ENCODE results near the gene RWDD3. TPM values are rescaled to one million over a fixed set of nuclear protein-coding genes. Genes with fewer than 3 reads are reported as not detected.

Gene RWDD3
- total and polyA plus RNA-seq, 2 donors (not counting 3 experiments of a cell fraction or from before 2014, with no cell fraction given) = 9.3 to 12.1 TPM

- H3K27ac ChIP-seq (ENCODE audit: insufficient read depth, low read depth, low read length) = no peak overlapping the region
- ChIA-PET POLR2A (no interaction called here), CTCF (no interaction called here)
- no TSS peak for BruUV-seq (replicated peaks)
- no peak overlapping the region for H3K4me2 ChIP-seq (ENCODE audit: insufficient read depth, low read length)
- intact Hi-C loops (cut with micrococcal nuclease) (loop anchor here (10.0 kb wide), 1 partner anchor 116 kb away; the partner anchor contains the start of gene TLCD4), dilution Hi-C loops (cut with MboI; ENCODE audit: extremely low pct_ligation_motif_present, low sequenced_read_pairs) (no loop called here)
- no peaks in the 10 kb centered on the region for H3K9me1 ChIP-seq (replicated peaks; ENCODE audit: control insufficient read depth, extremely low read depth, insufficient read depth, low read length)
- no peak overlapping the region for H3K9ac ChIP-seq (replicated peaks; ENCODE audit: extremely low read depth, insufficient read depth, low read length)
- H3K4me1 ChIP-seq (ENCODE audit: control insufficient read depth, extremely low read depth, insufficient read depth, low read length) = peaks cover 8% of the 10 kb centered on the region
- no peak for TF ChIP-seq CTCF (IDR thresholded peaks at IDR 0.05; ENCODE audit: extremely low read depth in 1 of 2, insufficient read depth in 1 of 2, low read depth in 1 of 2, low read length in 2 of 2)
- TF ChIP-seq POLR2A (IDR thresholded peaks at IDR 0.05; ENCODE audit: low read depth, low read length) = no peak
- TF ChIP-seq EZH2 (IDR thresholded peaks at IDR 0.05; ENCODE audit: borderline replicate concordance, low read depth, low read length, severe bottlenecking) = no peak
- no peak for TF ChIP-seq FOS (IDR thresholded peaks at IDR 0.05; ENCODE audit: borderline replicate concordance, insufficient read depth, low read length)
- TF ChIP-seq GATA2 (IDR thresholded peaks at IDR 0.05; ENCODE audit: insufficient read depth, insufficient read length, low read depth, low read length) = no peak
- no peak for TF ChIP-seq JUN (IDR thresholded peaks at IDR 0.05; ENCODE audit: borderline replicate concordance, insufficient read depth, insufficient read length, low read depth)
- no peak for TF ChIP-seq MYC (IDR thresholded peaks at IDR 0.05; ENCODE audit: low read depth, low read length)
- no peak for TF ChIP-seq POLR2AphosphoS5 (IDR thresholded peaks at IDR 0.05; ENCODE audit: insufficient read depth, low read depth, low read length)
- TF ChIP-seq MAX (IDR thresholded peaks at IDR 0.05; ENCODE audit: insufficient read depth, insufficient read length) = no peak
- H4K20me1 ChIP-seq (replicated peaks; ENCODE audit: control insufficient read depth, extremely low read depth, insufficient read depth, low read length) = no peaks in the 10 kb centered on the region
- no peak overlapping the region for H3K4me3 ChIP-seq (replicated peaks in 1 of 3; ENCODE audit: insufficient read depth in 1 of 3, low read depth in 1 of 3, low read length in 3 of 3)
- no peak overlapping the region for H2AFZ ChIP-seq (ENCODE audit: low read depth, low read length)
- no peaks in the 10 kb centered on the region for H3K9me3 ChIP-seq (replicated peaks; ENCODE audit: control insufficient read depth, insufficient read depth, low read length)
- no peaks in the 10 kb centered on the region for H3K36me3 ChIP-seq (ENCODE audit: control insufficient read depth in 2 of 2, extremely low read depth in 1 of 2, insufficient read depth in 2 of 2, low read length in 2 of 2)
- peaks cover 2% of the 10 kb centered on the region for H3K79me2 ChIP-seq (ENCODE audit: control insufficient read depth, insufficient read depth, low read length)
- FAIRE-seq (no peak), DNase-seq (ENCODE audit: low read depth, low spot score) (no peak)
- H3K27me3 ChIP-seq (ENCODE audit: control insufficient read depth in 2 of 2, insufficient read depth in 2 of 2, low read length in 2 of 2) = peaks cover 12% of the 10 kb centered on the region in 2 experiments
Measured at GRCh38 chr1:95230768-95231191, 3.2 kb upstream of the RWDD3 start.
